Medulla oblongata (tissue), 1 donor: Measurements from ENCODE around the gene YRDC.
"Not testable (repeated sequence)": the region's sequence is repeated elsewhere in the genome, so short reads cannot be mapped to it uniquely, and the experiment has no call there.

Experiments
- DNase-seq: peaks from one replicate; pipeline ENCODE4 v3.0.0-alpha.2; 2015; ENCODE audit errors: extremely low spot score

Gene YRDC

GRCh38 chr1:37771440-37771839, 36.6 kb downstream of the YRDC start:
- DNase-seq, result not testable (repeated sequence)

DNA sequence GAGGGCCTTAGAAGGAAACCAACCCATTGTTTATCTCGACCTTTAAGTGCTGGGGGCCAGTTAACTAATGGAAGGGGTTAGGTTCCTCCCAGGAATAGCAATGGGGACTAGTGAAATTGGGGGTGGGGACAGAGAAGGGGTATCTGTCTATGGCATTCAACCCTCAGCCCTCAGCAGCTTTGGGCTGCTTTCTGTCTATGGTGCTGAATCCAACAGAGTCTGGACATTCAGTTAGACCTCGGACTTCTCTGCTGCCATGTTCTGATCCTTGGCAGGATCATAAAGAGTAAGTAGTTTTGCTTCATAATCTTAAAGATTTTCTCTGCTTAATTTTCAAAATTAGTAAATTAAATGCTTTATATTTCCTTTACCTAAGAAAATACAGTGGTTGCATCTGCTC, 40.5 kb downstream of the YRDC start:
- DNase-seq, result no peak

DNA sequence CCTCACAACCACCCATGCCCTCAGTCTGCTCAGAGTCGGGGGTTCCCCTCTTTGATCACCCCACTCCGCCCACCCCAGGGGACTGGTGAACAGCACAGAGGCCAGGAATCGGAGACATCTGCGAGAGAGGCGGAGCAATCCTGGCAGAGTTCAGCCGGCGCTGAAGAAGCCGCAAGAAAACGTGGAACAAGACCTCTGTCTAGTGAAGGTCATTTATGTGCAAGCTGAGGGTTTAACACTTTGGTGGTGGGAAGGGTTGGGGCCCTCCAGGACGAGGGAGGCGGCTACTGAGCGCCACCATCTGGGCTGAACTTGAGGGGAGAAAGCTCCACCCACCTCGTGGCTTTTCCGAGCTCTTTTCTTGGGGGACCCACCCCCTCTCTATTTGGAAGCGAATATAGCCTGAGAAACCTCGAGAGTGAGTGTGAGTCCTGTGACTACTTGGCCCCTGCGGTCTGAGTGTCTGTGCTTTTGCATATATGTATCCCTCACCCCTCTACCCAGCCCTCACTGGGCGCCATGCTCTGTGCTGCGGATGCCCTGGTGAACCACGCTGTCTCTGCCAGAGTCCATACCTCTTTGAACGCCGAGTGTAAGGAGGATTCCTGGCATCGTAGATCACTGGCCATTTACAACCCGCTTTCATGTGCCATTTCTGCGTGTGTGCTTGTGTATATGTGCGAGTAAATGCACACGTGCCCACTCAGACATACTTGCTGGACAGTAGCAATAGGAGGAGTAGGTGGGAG, 41.9 kb downstream of the YRDC start:
- DNase-seq, result no peak

GRCh38 chr1:37764888-37765441, 43.0 kb downstream of the YRDC start, which contains the start of gene EPHA10:
TSS of gene EPHA10 (minus strand) at chr1:37765120. CDS start at chr1:37765066, 54 bp downstream.
- no peak for DNase-seq

DNA sequence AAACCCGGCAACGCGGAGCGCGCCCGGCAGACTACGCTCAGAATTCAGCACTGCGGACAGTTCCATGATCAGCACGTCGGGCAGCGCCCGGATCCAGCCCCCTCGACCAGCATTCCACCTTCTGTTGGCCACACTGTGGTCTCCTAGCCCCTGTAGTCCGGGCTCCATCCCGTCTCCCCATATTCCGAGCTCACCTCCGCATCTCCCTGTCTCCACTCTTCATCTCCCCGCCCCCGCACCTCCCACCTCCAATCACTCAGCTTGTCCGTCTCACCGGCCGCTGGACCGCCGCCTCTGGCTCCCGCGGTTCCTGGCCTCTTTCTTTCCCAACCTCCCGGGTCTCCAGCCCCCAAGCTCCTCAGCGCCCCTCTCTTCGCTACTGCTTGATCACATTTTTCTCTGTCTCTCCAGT, 43.6 kb downstream of the YRDC start:
- DNase-seq, result no peak

GRCh38 chr1:37763791-37764413, 44.1 kb downstream of the YRDC start:
- no peak for DNase-seq

DNA sequence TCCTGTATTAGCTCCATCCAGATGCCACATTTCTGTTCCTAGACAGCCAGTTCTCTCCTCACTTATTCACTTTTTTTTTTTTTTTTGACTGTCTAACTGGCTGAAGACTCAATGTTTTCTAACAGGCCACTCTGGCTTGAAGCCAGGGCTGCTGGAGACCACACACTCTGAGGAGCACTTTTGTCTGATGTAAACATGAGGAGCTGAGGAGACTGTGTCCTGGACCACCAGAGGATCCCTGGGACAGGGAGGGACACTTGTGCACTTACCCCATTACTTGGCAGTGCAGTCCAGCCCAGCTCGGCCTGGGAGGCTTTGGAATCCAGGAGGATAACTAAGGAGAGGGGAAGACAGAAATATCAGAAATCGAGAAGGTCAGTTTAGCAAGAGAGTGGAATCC, 45.5 kb downstream of the YRDC start:
- DNase-seq, result no peak

DNA sequence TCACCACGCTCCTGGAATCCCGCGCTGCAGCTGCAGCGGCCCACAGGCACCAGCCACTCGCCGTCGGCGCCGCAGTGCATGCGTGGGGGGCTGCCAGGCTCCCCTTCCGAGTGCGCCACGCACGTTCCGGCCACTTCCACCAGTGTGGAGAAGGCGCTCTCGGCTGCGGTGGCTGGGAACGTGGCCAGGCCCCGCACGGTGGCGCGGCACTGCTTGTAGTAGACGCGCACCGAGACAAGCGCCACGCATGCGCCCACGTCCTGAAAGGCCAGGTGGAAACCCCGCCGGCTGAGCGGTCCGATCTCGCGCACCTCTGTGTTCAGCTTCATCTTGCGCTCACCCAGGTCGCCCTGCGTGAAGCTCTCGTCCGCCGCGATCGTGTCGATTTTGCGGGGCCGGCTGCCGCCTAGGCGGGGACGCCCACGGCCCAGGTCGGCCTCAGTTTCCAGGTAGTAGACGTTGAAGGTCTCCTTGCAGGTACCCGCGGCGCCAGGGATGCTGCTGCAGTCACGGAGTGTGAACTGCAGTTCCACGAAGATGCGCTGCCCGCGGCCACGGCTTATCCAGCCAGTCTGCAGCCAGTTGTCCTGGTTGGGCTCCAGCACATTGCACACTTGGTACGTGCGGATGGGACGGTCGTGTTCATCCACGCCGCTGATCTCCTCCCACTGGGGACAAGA, 46.5 kb downstream of the YRDC start:
- DNase-seq, result no peak

- DNase-seq, result no peak
Measured at GRCh38 chr1:37759451-37759850, 48.6 kb downstream of the YRDC start.

DNA sequence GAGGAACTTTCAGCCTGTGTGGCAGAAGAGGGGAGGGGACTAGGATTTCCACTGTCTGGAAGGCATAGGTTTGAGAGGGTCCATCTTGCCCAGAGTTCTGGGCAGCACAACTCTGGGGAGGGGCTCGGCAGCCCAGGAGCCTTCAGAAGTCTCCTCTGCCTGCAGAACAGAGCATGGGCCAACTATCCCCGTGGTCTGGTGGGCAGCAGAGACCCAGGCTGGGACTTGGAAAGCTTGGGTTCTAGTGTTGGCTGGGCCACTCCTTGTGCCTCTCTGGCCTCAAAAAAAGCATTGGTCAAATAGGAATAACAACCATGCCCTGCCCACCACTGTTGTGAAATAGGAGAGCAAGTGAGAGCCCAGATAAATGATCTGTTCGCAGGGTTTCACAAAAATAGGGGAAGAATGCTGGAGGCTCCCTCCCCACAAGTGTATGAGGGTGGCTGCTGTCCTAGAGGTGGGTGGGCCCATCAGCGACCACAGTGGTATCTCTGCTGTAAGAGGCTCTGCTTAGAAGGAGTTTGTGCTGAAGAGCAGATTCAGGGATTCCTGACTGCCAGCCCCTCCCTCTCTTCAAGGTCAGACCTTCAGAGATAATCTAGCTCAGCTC, 52.0 kb downstream of the YRDC start:
- DNase-seq, result no peak

GRCh38 chr1:37755290-37755689, 52.7 kb downstream of the YRDC start:
- DNase-seq, result no peak

DNA sequence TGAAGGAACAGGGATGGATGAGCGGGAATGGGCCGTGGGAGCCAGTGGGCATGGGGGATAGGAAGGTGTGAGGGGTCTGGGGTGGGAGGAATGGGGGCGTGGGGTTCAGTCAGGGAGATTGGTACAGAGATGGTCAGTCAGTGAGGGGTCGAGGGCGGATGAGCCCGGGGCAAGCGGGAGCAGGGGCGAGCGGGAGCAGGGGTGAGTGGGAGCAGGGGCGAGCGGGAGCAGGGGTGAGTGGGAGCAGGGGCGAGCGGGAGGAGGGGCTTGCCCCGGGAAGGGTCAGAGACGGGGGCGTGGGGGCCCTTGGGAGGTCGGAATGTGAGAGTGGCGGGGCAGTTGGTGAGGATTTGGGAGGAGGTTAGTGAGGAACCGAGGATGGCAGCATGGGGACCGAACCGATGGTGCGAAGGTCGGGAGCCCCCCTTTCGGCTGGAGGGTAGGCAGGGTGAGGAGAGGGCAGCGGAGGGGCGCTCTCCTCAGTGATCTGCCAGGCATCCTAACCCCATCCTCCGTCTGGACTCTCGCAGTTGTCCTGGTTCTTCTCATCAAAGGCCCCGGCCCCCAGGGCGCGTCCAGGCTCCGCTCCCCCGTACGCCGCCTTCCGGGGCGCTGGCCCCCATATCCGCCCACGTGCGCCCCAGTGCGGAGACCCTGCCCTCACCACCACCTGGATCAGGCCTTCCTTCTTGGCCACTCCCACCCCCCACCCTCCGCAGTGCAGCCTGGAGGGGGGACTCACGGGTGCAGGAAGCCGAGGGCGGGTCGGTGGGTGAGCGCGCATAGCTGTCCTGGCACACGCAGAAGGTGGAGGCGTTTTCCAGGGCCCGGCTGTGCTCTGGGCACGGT, 54.3 kb downstream of the YRDC start:
- no peak for DNase-seq
